Uterus (tissue), 4 donors: ENCODE results near the gene SPTAN1. TPM values are rescaled to one million over a fixed set of nuclear protein-coding genes. Genes with fewer than 3 reads are reported as not detected.

Experiments
- DNase-seq, 2 donors: peaks; one replicate each; pipeline ENCODE4 v3.0.0-alpha.2; 2019 to 2020
- H3K27ac ChIP-seq, 2 donors: fragments of 200-600 bp; sonication (generic); 1 replicate in 1 of 2; 2 replicates in 1 of 2; pipeline ENCODE4 v1.5.1; 2016 to 2018
- H3K27me3 ChIP-seq, 2 donors: fragments of 200-600 bp; sonication (generic); one replicate each; pipeline ENCODE4 v1.5.1; 2018 to 2019; ENCODE audit warnings: control low read depth in 1 of 2
- H3K36me3 ChIP-seq, 2 donors: fragments of 200-600 bp; sonication (generic); one replicate each; pipeline ENCODE4 v1.5.1; 2019; ENCODE audit warnings: control low read depth in 1 of 2
- H3K4me1 ChIP-seq, 2 donors: fragments of 200-600 bp; sonication (generic); one replicate each; pipeline ENCODE4 v1.5.1; 2018 to 2019; ENCODE audit warnings: control low read depth in 1 of 2
- H3K4me3 ChIP-seq, 2 donors: fragments of 200-600 bp; sonication (generic); 1 replicate in 1 of 2; 2 replicates in 1 of 2; pipeline ENCODE4 v1.5.1; 2018 to 2019; ENCODE audit warnings: mild to moderate bottlenecking in 1 of 2
- H3K9me3 ChIP-seq, 2 donors: fragments of 200-600 bp; sonication (generic); one replicate each; pipeline ENCODE4 v1.5.1; 2019; ENCODE audit warnings: control low read depth in 1 of 2
- POLR2A ChIP-seq, 2 donors: fragments of 450-650 bp; IDR thresholded peaks; one replicate each; pipeline ENCODE4 v1.6.1; 2016; ENCODE audit warnings: antibody characterized with exemption in 2 of 2, mild to moderate bottlenecking in 1 of 2, moderate library complexity in 1 of 2
- intact Hi-C: fragments of 100-400 bp; cut with DNase I; formaldehyde crosslinking; loops from one replicate; pipeline ENCODE4 v1.15.1; 2023; ENCODE audit warnings: low total_unique reads
- total RNA-seq, 4 donors: library from RNA; depleted of rRNA in 3 of 4; stranded (reverse); fragments of >200 nt in 3 of 4; gene quantifications; one replicate each; pipeline versions ENCODE4 v1.1.0 to v1.2.4, GENCODE V29; 2014 to 2023
- TF ChIP-seq, protein P1 (sequence below), 4 experiments: fragments of 200-600 bp in 2 of 4; fragments of 450-650 bp in 2 of 4; sonication (generic) in 2 of 4; IDR thresholded peaks; one replicate each; pipeline ENCODE4 v1.5.1; 2016 to 2019; ENCODE audit warnings: antibody characterized with exemption in 4 of 4, mild to moderate bottlenecking in 2 of 4, moderate library complexity in 1 of 4
- donor health status: DM: yes; HTN: yes; CAD: no.

The SPTAN1 gene
- total RNA-seq, 4 donors from 2014 or later, result 244 to 521 (median 335) TPM

DNA sequence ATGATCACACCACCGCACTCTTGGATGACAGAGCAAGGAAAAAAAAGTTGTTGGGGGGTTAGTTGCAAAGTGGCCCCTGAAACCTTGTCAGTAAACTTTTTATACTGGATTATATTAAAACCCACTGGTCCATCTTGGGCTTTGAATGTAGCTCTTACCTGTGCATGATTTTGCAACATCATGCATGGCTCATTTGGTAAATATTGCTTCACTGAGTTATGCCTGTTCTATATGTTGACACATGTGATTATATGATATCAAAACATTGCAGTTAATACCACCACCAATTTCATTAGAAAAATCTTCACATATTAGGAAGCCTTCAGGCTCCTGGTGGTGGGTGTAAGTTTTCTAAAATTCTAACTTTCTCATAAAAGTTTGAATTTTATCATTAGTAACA is 62.3 kb downstream of the SPTAN1 start:
- H3K9me3 ChIP-seq, result no peaks in the 10 kb centered on the region
- intact Hi-C loops, result no loop called here
- H3K4me1 ChIP-seq, result no peaks in the 10 kb centered on the region
- H3K27me3 ChIP-seq, result no peaks in the 10 kb centered on the region
- no peak overlapping the region for H3K27ac ChIP-seq
- TF ChIP-seq, protein P1, sequence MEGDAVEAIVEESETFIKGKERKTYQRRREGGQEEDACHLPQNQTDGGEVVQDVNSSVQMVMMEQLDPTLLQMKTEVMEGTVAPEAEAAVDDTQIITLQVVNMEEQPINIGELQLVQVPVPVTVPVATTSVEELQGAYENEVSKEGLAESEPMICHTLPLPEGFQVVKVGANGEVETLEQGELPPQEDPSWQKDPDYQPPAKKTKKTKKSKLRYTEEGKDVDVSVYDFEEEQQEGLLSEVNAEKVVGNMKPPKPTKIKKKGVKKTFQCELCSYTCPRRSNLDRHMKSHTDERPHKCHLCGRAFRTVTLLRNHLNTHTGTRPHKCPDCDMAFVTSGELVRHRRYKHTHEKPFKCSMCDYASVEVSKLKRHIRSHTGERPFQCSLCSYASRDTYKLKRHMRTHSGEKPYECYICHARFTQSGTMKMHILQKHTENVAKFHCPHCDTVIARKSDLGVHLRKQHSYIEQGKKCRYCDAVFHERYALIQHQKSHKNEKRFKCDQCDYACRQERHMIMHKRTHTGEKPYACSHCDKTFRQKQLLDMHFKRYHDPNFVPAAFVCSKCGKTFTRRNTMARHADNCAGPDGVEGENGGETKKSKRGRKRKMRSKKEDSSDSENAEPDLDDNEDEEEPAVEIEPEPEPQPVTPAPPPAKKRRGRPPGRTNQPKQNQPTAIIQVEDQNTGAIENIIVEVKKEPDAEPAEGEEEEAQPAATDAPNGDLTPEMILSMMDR (IDR thresholded peaks at IDR 0.05), result no peak
- no peak for TF ChIP-seq POLR2A (IDR thresholded peaks at IDR 0.05)
- no peaks in the 10 kb centered on the region for H3K36me3 ChIP-seq
- no peak for DNase-seq
- no peak overlapping the region for H3K4me3 ChIP-seq

- Histone ChIP-seq H3K4me1 (no peaks in the 10 kb centered on the region), H3K27me3 (no peaks in the 10 kb centered on the region), H3K4me3 (no peak overlapping the region), H3K36me3 (no peaks in the 10 kb centered on the region), H3K27ac (no peak overlapping the region), H3K9me3 (no peaks in the 10 kb centered on the region)
- intact Hi-C loops, result no loop called here
- TF ChIP-seq POLR2A (IDR thresholded peaks at IDR 0.05), result no peak
- TF ChIP-seq, protein P1 (IDR thresholded peaks at IDR 0.05), result no peak
- no peak for DNase-seq
Observed at GRCh38 chr9:128615571-128615970, 63.2 kb downstream of the SPTAN1 start.

- TF ChIP-seq, protein P1 (IDR thresholded peaks at IDR 0.05), result no peak
- no peak for TF ChIP-seq POLR2A (IDR thresholded peaks at IDR 0.05)
- Histone ChIP-seq H3K27ac (no peak overlapping the region), H3K4me1 (no peaks in the 10 kb centered on the region), H3K9me3 (no peaks in the 10 kb centered on the region), H3K27me3 (no peaks in the 10 kb centered on the region), H3K36me3 (no peaks in the 10 kb centered on the region), H3K4me3 (no peak overlapping the region)
- intact Hi-C loops, result no loop called here
- no peak for DNase-seq
Observed at GRCh38 chr9:128617943-128618342, 65.6 kb downstream of the SPTAN1 start.

- Histone ChIP-seq H3K36me3 (no peaks in the 10 kb centered on the region), H3K27me3 (no peaks in the 10 kb centered on the region)
- no peak for DNase-seq
Observed at GRCh38 chr9:128619127-128619526, 66.7 kb downstream of the SPTAN1 start.

GRCh38 chr9:128619779-128620178 is 67.4 kb downstream of the SPTAN1 start:
- no peaks in the 10 kb centered on the region for H3K36me3 ChIP-seq
- H3K27me3 ChIP-seq, result no peaks in the 10 kb centered on the region
- no peaks in the 10 kb centered on the region for H3K9me3 ChIP-seq
- H3K4me3 ChIP-seq, result no peak overlapping the region
- intact Hi-C loops, result no loop called here
- H3K27ac ChIP-seq, result no peak overlapping the region
- H3K4me1 ChIP-seq, result no peaks in the 10 kb centered on the region
- no peak for DNase-seq
- TF ChIP-seq, protein P1 (IDR thresholded peaks at IDR 0.05), result no peak
- no peak for TF ChIP-seq POLR2A (IDR thresholded peaks at IDR 0.05)

More at GRCh38 chr9:128619127-128619526, 66.7 kb downstream of the SPTAN1 start:
- Histone ChIP-seq H3K27ac (no peak overlapping the region), H3K9me3 (no peaks in the 10 kb centered on the region), H3K4me3 (no peak overlapping the region), H3K4me1 (no peaks in the 10 kb centered on the region)
- intact Hi-C loops, result no loop called here
- TF ChIP-seq POLR2A (IDR thresholded peaks at IDR 0.05), result no peak
- TF ChIP-seq, protein P1 (IDR thresholded peaks at IDR 0.05), result no peak
